Vagina (tissue), 2 donors: Measurements from ENCODE around the gene JAKMIP3. TPM values are rescaled to one million over a fixed set of nuclear protein-coding genes. Genes with fewer than 3 reads are reported as not detected.

Experiments used
- DNase-seq, 2 donors: peaks; one replicate each; pipeline ENCODE4 v3.0.0-alpha.2; 2017; ENCODE audit errors: extremely low spot score in 2 of 2
- H3K27ac ChIP-seq: fragments of 200-600 bp; sonication (generic); one replicate; pipeline ENCODE4 v1.5.1; 2019
- H3K27me3 ChIP-seq: fragments of 200-600 bp; sonication (generic); one replicate; pipeline ENCODE4 v1.5.1; 2019
- H3K36me3 ChIP-seq, 2 donors: fragments of 200-600 bp; sonication (generic); one replicate each; pipeline ENCODE4 v1.5.1; 2017 to 2019
- H3K4me1 ChIP-seq: fragments of 200-600 bp; sonication (generic); one replicate; pipeline ENCODE4 v1.5.1; 2019
- H3K4me3 ChIP-seq, 2 donors: fragments of 200-600 bp; sonication (generic); 1 replicate in 1 of 2; 2 replicates in 1 of 2; pipeline ENCODE4 v1.5.1; 2016 to 2019
- H3K9me3 ChIP-seq: fragments of 200-600 bp; sonication (generic); one replicate; pipeline ENCODE4 v1.5.1; 2019
- POLR2A ChIP-seq, 2 donors: fragments of 450-650 bp; IDR thresholded peaks; one replicate each; pipeline ENCODE4 v1.6.1; 2017; ENCODE audit warnings: antibody characterized with exemption in 2 of 2, mild to moderate bottlenecking in 2 of 2, moderate library complexity in 2 of 2
- POLR2AphosphoS5 ChIP-seq, 2 donors: sonication (generic); formaldehyde crosslinking; IDR thresholded peaks; one replicate each; pipeline ENCODE4 v1.9.0; 2017; ENCODE audit warnings: antibody characterized with exemption in 2 of 2, mild to moderate bottlenecking in 2 of 2, low read depth in 1 of 2; ENCODE audit not compliant: insufficient read depth in 1 of 2
- intact Hi-C: fragments of 100-400 bp; cut with DNase I; formaldehyde crosslinking; loops from one replicate; pipeline ENCODE4 v1.15.1; 2023
- total RNA-seq: library from RNA; depleted of rRNA; stranded (reverse); fragments of >200 nt; gene quantifications from one replicate; pipeline ENCODE4 v1.2.3, GENCODE V29; 2016
- TF ChIP-seq, protein P1 (sequence below), 3 experiments: fragments of 450-650 bp in 2 of 3; fragments of 200-600 bp in 1 of 3; sonication (generic) in 1 of 3; IDR thresholded peaks; one replicate each; pipeline ENCODE4 v1.5.1; 2017 to 2019; ENCODE audit warnings: antibody characterized with exemption in 3 of 3, mild to moderate bottlenecking in 2 of 3, moderate library complexity in 2 of 3

The JAKMIP3 gene
- total RNA-seq, 1 donor from 2014 or later, result 0.49 TPM

GRCh38 chr10:132097609-132098377 lies 32.0 kb downstream of the JAKMIP3 start:
- Histone ChIP-seq H3K36me3 (no peaks in the 10 kb centered on the region), H3K27ac (no peak overlapping the region), H3K9me3 (no peaks in the 10 kb centered on the region), H3K4me3 (no peak overlapping the region), H3K4me1 (no peaks in the 10 kb centered on the region), H3K27me3 (no peaks in the 10 kb centered on the region)
- DNase-seq, result peak in 1 of 2 donors; percentile 67
- TF ChIP-seq POLR2A (IDR thresholded peaks at IDR 0.05) (no peak), POLR2AphosphoS5 (IDR thresholded peaks at IDR 0.05; ENCODE audit: insufficient read depth in 1 of 2, low read depth in 1 of 2) (no peak)
- TF ChIP-seq, protein P1, sequence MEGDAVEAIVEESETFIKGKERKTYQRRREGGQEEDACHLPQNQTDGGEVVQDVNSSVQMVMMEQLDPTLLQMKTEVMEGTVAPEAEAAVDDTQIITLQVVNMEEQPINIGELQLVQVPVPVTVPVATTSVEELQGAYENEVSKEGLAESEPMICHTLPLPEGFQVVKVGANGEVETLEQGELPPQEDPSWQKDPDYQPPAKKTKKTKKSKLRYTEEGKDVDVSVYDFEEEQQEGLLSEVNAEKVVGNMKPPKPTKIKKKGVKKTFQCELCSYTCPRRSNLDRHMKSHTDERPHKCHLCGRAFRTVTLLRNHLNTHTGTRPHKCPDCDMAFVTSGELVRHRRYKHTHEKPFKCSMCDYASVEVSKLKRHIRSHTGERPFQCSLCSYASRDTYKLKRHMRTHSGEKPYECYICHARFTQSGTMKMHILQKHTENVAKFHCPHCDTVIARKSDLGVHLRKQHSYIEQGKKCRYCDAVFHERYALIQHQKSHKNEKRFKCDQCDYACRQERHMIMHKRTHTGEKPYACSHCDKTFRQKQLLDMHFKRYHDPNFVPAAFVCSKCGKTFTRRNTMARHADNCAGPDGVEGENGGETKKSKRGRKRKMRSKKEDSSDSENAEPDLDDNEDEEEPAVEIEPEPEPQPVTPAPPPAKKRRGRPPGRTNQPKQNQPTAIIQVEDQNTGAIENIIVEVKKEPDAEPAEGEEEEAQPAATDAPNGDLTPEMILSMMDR (IDR thresholded peaks at IDR 0.05), result no peak
- intact Hi-C loops, result no loop called here

DNA sequence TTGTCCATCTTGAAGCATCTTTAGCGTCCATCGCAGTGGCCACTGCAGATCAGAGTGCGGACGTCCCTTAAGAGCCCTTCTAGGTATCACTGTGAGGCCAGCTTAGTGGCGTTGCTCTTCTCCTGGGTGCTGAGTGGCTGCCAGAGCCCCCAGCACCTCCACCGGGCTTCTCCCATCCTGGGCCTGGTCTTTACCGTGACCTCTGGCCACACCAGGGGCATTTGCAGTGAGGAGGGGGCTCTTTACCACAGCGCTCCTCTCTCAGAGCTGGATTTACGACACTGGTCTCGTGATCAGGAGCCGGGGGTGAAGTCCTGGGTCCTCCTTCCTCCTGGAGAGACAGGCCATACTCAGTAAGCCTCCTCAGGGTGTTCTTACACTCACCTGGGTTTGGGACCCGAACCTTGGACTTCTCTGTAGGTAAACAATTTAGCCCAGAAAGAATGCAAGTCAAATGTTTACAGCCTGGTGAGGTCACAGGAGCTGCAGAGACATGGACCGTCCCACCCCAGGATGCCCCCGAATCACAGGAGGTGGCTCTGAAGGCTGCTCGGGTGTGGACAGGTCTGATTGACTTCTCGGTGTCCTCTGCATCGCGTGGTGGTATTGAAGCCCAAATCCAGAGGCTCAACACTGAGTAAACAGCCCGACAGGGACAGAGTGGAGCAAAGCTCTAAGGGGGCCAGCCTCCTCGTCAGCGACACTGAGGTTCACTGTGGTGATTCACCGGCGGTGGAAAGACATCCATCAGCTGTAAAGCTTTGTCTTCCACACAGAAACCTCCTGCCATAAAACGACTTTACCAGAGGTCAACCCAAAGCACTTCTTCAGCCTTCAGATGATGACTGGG lies 33.0 kb downstream of the JAKMIP3 start:
- H3K4me3 ChIP-seq, result no peak overlapping the region
- no peak overlapping the region for H3K27ac ChIP-seq
- no peaks in the 10 kb centered on the region for H3K9me3 ChIP-seq
- H3K36me3 ChIP-seq, result no peaks in the 10 kb centered on the region
- intact Hi-C loops, result no loop called here
- DNase-seq, result peak in 1 of 2 donors; percentile 60
- no peak for TF ChIP-seq POLR2A (IDR thresholded peaks at IDR 0.05)
- TF ChIP-seq, protein P1 (IDR thresholded peaks at IDR 0.05), result no peak
- TF ChIP-seq POLR2AphosphoS5 (IDR thresholded peaks at IDR 0.05; ENCODE audit: insufficient read depth in 1 of 2, low read depth in 1 of 2), result no peak
- no peaks in the 10 kb centered on the region for H3K27me3 ChIP-seq
- no peaks in the 10 kb centered on the region for H3K4me1 ChIP-seq

DNA sequence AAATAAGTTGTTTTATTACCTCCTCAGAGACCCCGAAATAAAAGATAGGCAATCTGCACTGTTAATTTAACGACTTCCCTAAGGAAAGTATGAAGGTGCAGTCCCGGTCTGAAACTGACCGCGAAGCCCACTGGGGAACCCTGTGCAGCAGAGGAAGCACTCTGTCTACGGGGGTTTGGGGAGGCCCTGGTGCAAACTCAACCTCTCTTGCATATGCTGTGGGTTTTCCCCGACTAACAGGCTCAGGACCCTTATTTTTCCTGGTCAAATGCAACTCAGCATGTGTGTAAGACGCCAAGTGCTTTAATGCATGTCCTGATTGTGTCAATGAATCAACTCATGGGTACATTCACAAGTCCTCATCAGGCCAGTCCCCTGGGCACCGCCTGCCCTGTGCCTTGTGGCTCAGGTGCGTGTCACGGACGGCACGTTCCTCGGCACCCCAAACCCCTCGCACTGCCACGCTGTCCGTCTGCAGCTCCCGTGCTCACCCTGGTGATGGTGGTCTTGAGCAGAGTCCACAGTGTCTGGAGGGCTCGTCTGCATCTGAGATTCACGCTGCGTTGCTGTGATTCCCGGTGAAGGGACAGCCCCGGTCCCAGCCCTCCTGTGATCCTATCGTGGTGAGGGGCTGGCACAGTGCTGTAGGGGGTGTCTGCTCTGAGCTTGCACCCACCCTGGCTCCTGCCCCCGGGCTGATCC lies 33.8 kb downstream of the JAKMIP3 start:
- Histone ChIP-seq H3K36me3 (no peaks in the 10 kb centered on the region), H3K4me1 (no peaks in the 10 kb centered on the region), H3K27ac (no peak overlapping the region), H3K4me3 (no peak overlapping the region), H3K27me3 (no peaks in the 10 kb centered on the region), H3K9me3 (no peaks in the 10 kb centered on the region)
- TF ChIP-seq POLR2AphosphoS5 (IDR thresholded peaks at IDR 0.05; ENCODE audit: insufficient read depth in 1 of 2, low read depth in 1 of 2) (no peak), POLR2A (IDR thresholded peaks at IDR 0.05) (no peak)
- TF ChIP-seq, protein P1 (IDR thresholded peaks at IDR 0.05), result no peak
- DNase-seq, result no peak
- intact Hi-C loops, result no loop called here

- H3K9me3 ChIP-seq, result no peaks in the 10 kb centered on the region
- H3K4me3 ChIP-seq, result no peak overlapping the region
- H3K4me1 ChIP-seq, result no peaks in the 10 kb centered on the region
- H3K36me3 ChIP-seq, result no peaks in the 10 kb centered on the region
- no peak overlapping the region for H3K27ac ChIP-seq
- peak in 1 of 2 donors; percentile 95 for DNase-seq
- intact Hi-C loops, result no loop called here
- TF ChIP-seq POLR2A (IDR thresholded peaks at IDR 0.05), result no peak
- TF ChIP-seq, protein P1 (IDR thresholded peaks at IDR 0.05), result no peak
- H3K27me3 ChIP-seq, result no peaks in the 10 kb centered on the region
Observed at GRCh38 chr10:132100091-132100481, 34.3 kb downstream of the JAKMIP3 start.
